ENCODE data around the gene PIK3IP1. TPM values are rescaled to one million over a fixed set of nuclear protein-coding genes. Genes with fewer than 3 reads are reported as not detected.

Gene PIK3IP1
- total and polyA plus RNA-seq, 9 of the 15 experiments (the other 6 are each of a cell fraction or from before 2014, with no cell fraction given), result 0.11 to 1.3 (median 0.77) TPM

- TF ChIP-seq GABPB2 (CRISPR knock-in tag; conservative IDR thresholded peaks at IDR 0.05), result no peak
Measured at GRCh38 chr22:31284281-31285155, 7.8 kb downstream of the PIK3IP1 start (continued).

- in situ Hi-C loops (cut with MboI), result no loop called here
- Histone ChIP-seq H3K9me1 (ENCODE audit: control insufficient read depth, insufficient read depth, low read length) (no peaks in the 10 kb centered on the region), H3K4me3 (no peak overlapping the region), H3K27ac (ENCODE audit: extremely low read depth, low read depth, low read length) (no peak overlapping the region), H3K79me2 (ENCODE audit: control insufficient read depth, insufficient read depth, low read length) (no peaks in the 10 kb centered on the region), H2AFZ (ENCODE audit: low read depth, low read length) (no peak overlapping the region), H3K9me3 (replicated peaks; ENCODE audit: control insufficient read depth, insufficient read depth, low read depth, low read length) (no peaks in the 10 kb centered on the region), H3K36me3 (ENCODE audit: control insufficient read depth, insufficient read depth, low read length) (peaks cover 6% of the 10 kb centered on the region; the same call in 1 of the 3 replicates), H4K20me1 (replicated peaks; ENCODE audit: control insufficient read depth, insufficient read depth, low read length) (no peaks in the 10 kb centered on the region), H3K9ac (ENCODE audit: insufficient read depth in 1 of 2, low read depth in 2 of 2, low read length in 2 of 2) (no peak overlapping the region), H3K4me1 (replicated peaks in 1 of 2; ENCODE audit: control insufficient read depth in 2 of 2, insufficient read depth in 2 of 2, low read length in 2 of 2) (peaks cover 2 to 3% of the 10 kb centered on the region in 2 experiments; a peak in 2 of 5 replicates), H3K4me2 (ENCODE audit: insufficient read depth, low read length) (no peak overlapping the region), H3K27me3 (ENCODE audit: control insufficient read depth in 2 of 2, insufficient read depth in 2 of 2, low read length in 2 of 2) (no peaks in the 10 kb centered on the region)
- BruUV-seq (replicated peaks), result no TSS peak
- WGBS (ENCODE audit: insufficient coverage, low coverage, missing lambda C conversion rate), result 33% methylated on average over 6 of the region's 8 CpGs
- ATAC-seq (no peak), DNase-seq (ENCODE audit: extremely low read depth in 1 of 4, low spot score in 3 of 4) (no peak), FAIRE-seq (no peak)
- ChIA-PET POLR2A (interaction anchor here (0.5 to 1.8 kb wide), 4 partner anchors 8 to 115 kb away, joined by 3 to 5 read pairs (median 4); no protein-coding TSS in a partner anchor), CTCF (ENCODE audit: low intra/inter-chr PET ratio) (no interaction called here)
- intact Hi-C loops (cut with micrococcal nuclease), result no loop called here
- TF ChIP-seq, protein P1, sequence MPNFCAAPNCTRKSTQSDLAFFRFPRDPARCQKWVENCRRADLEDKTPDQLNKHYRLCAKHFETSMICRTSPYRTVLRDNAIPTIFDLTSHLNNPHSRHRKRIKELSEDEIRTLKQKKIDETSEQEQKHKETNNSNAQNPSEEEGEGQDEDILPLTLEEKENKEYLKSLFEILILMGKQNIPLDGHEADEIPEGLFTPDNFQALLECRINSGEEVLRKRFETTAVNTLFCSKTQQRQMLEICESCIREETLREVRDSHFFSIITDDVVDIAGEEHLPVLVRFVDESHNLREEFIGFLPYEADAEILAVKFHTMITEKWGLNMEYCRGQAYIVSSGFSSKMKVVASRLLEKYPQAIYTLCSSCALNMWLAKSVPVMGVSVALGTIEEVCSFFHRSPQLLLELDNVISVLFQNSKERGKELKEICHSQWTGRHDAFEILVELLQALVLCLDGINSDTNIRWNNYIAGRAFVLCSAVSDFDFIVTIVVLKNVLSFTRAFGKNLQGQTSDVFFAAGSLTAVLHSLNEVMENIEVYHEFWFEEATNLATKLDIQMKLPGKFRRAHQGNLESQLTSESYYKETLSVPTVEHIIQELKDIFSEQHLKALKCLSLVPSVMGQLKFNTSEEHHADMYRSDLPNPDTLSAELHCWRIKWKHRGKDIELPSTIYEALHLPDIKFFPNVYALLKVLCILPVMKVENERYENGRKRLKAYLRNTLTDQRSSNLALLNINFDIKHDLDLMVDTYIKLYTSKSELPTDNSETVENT (CRISPR knock-in tag; IDR thresholded peaks at IDR 0.05), result no peak
- TF ChIP-seq DNMT1 (IDR thresholded peaks at IDR 0.05) (no peak), MXI1 (IDR thresholded peaks at IDR 0.05; ENCODE audit: low read depth, low read length) (no peak), ZNF407 (IDR thresholded peaks at IDR 0.05; ENCODE audit: low read depth) (no peak), BACH1 (tag; IDR thresholded peaks at IDR 0.05) (no peak), HEY1 (CRISPR knock-in tag; IDR thresholded peaks at IDR 0.05; ENCODE audit: borderline replicate concordance) (no peak), NUFIP1 (IDR thresholded peaks at IDR 0.05; ENCODE audit: partially characterized antibody) (no peak)
Measured at GRCh38 chr22:31282748-31283468, 9.4 kb downstream of the PIK3IP1 start.
